Osteoblast (primary cell): ENCODE data around the gene MYH9. TPM values are rescaled to one million over a fixed set of nuclear protein-coding genes. Genes with fewer than 3 reads are reported as not detected.

Source experiments
- DNase-seq: peaks from one replicate; pipeline ENCODE4 v3.0.0; 2011; ENCODE audit warnings: low spot score, mixed read lengths; ENCODE audit not compliant: insufficient read length; ENCODE audit errors: missing footprints
- H2AFZ ChIP-seq: 2 replicates; pipeline ENCODE4 v1.6.0; 2011; ENCODE audit warnings: mild to moderate bottlenecking, low read length
- H3K27ac ChIP-seq: 2 replicates; pipeline ENCODE4 v1.5.1; 2011; ENCODE audit warnings: mild to moderate bottlenecking, low read depth, low read length, moderate library complexity
- H3K27me3 ChIP-seq: 2 replicates; pipeline ENCODE4 v1.6.0; 2012; ENCODE audit warnings: mild to moderate bottlenecking, control low read depth, inconsistent platforms, low read length, moderate library complexity; ENCODE audit not compliant: insufficient read depth
- H3K36me3 ChIP-seq: 2 replicates; pipeline ENCODE4 v1.5.1; 2011; ENCODE audit warnings: mild to moderate bottlenecking, low read length, control low read depth, moderate library complexity; ENCODE audit not compliant: insufficient read depth
- H3K4me1 ChIP-seq: 2 replicates; pipeline ENCODE4 v1.5.1; 2011; ENCODE audit warnings: mild to moderate bottlenecking, low read length, control low read depth, moderate library complexity; ENCODE audit not compliant: insufficient read depth
- H3K4me2 ChIP-seq: 2 replicates; pipeline ENCODE4 v1.6.0; 2011; ENCODE audit warnings: mild to moderate bottlenecking, low read length; ENCODE audit not compliant: insufficient read depth
- H3K4me3 ChIP-seq: fragments of 200-600 bp; sonication (generic); 3 replicates; pipeline ENCODE4 v1.5.1; 2012; ENCODE audit warnings: mild to moderate bottlenecking, low read length, inconsistent platforms; ENCODE audit not compliant: insufficient read depth
- H3K79me2 ChIP-seq: 2 replicates; pipeline ENCODE4 v1.6.0; 2012; ENCODE audit warnings: mild to moderate bottlenecking, low read length, control low read depth, inconsistent platforms; ENCODE audit not compliant: insufficient read depth
- H3K9me3 ChIP-seq: 2 replicates; pipeline ENCODE4 v1.5.1; 2011; ENCODE audit warnings: low read depth, low read length, control low read depth
- H4K20me1 ChIP-seq: 2 replicates; pipeline ENCODE4 v1.6.0; 2012; ENCODE audit warnings: mild to moderate bottlenecking, low read length, control low read depth; ENCODE audit not compliant: insufficient read depth
- CTCF ChIP-seq: IDR thresholded peaks from 2 replicates; pipeline ENCODE4 v1.5.1; 2011; ENCODE audit warnings: mild to moderate bottlenecking, low read depth, low read length, moderate library complexity; ENCODE audit errors: extremely low read depth
- total RNA-seq: library from RNA; depleted of rRNA; stranded (reverse); fragments of >200 nt; gene quantifications from 2 replicates; pipeline ENCODE4 v1.2.3, GENCODE V29; 2012

Gene MYH9
- total RNA-seq, 1 donor = 964 TPM

GRCh38 chr22:36238373-36239149 is 149.2 kb downstream of the MYH9 start:
- Histone ChIP-seq H3K4me2 (peak overlapping the region; percentile 99), H3K27ac (peak overlapping the region; percentile 82), H3K4me1 (peaks cover 32% of the 10 kb centered on the region), H3K4me3 (peak overlapping the region; percentile 83), H3K27me3 (no peaks in the 10 kb centered on the region), H3K79me2 (peaks cover 42% of the 10 kb centered on the region), H3K36me3 (peaks cover 13% of the 10 kb centered on the region), H2AFZ (peak overlapping the region; percentile 75), H4K20me1 (peaks cover 18% of the 10 kb centered on the region), H3K9me3 (no peaks in the 10 kb centered on the region)
- TF ChIP-seq CTCF = no peak
- DNase-seq = no peak

- H3K4me1 ChIP-seq = peaks cover 32% of the 10 kb centered on the region
- DNase-seq = peak; percentile 86
- peaks cover 21% of the 10 kb centered on the region for H3K36me3 ChIP-seq
- no peak for TF ChIP-seq CTCF
- peaks cover 18% of the 10 kb centered on the region for H4K20me1 ChIP-seq
- peak overlapping the region; percentile 83 for H3K4me3 ChIP-seq
- no peaks in the 10 kb centered on the region for H3K9me3 ChIP-seq
- H3K27me3 ChIP-seq = no peaks in the 10 kb centered on the region
- no peak overlapping the region for H2AFZ ChIP-seq
- H3K79me2 ChIP-seq = peaks cover 42% of the 10 kb centered on the region
- peak overlapping the region; percentile 82 for H3K27ac ChIP-seq
- H3K4me2 ChIP-seq = peak overlapping the region; percentile 99
Observed at GRCh38 chr22:36237462-36238372, 150.1 kb downstream of the MYH9 start.

- Histone ChIP-seq H3K4me1 (peaks cover 32% of the 10 kb centered on the region), H3K79me2 (peaks cover 42% of the 10 kb centered on the region), H3K4me2 (peak overlapping the region; percentile 99), H2AFZ (no peak overlapping the region), H3K36me3 (peaks cover 30% of the 10 kb centered on the region), H4K20me1 (peaks cover 18% of the 10 kb centered on the region), H3K27ac (peak overlapping the region; percentile 82), H3K4me3 (peak overlapping the region; percentile 83), H3K9me3 (no peaks in the 10 kb centered on the region), H3K27me3 (no peaks in the 10 kb centered on the region)
- no peak for TF ChIP-seq CTCF
- DNase-seq = no peak
Observed at GRCh38 chr22:36236388-36237319, 151.1 kb downstream of the MYH9 start.
